ENCODE measurements around the gene TNFRSF6B.

Gene TNFRSF6B

DNA sequence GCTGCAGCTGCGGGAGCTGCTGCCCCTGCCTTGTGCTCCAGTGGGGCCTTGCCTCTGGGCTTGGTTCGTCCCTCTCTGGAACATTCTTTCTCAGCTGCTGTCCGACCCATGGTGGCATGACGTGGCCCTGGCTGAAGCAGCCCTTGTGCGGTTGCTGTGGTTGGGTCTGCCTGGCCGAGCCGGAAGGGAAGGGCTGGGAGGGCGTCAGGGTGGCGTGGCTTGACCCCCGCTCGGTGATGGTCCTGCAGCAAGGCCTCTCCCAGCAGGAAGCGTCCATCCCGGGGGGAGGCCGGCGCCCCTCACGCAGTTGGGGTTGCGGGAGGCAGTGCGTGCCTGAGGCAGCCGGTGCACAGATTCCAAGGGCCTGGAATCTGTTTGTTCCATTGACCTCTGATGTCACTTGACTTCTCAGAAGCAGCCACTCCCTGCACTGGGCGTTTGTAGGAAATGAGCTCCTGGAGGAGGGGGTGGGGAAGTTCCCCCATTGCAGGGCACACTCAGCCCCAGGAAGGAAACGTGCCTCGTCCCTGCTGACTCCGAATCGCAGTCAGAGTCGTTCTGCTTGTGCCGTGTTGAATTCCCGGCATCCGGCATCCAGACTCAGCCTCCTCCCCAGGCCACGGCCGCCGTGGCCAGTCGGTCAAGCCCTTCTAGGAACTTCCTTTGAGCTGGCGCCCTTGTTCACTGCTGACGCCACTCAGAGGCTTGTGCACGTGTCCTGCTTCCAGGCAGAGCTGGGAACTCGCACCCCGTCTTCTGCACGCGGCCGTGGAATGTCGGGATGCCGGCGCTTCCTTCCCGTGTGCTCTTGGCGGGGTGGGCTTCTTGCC is 9.7 kb upstream of the TNFRSF6B start:
- DNase-seq: peak; percentile 83

DNA sequence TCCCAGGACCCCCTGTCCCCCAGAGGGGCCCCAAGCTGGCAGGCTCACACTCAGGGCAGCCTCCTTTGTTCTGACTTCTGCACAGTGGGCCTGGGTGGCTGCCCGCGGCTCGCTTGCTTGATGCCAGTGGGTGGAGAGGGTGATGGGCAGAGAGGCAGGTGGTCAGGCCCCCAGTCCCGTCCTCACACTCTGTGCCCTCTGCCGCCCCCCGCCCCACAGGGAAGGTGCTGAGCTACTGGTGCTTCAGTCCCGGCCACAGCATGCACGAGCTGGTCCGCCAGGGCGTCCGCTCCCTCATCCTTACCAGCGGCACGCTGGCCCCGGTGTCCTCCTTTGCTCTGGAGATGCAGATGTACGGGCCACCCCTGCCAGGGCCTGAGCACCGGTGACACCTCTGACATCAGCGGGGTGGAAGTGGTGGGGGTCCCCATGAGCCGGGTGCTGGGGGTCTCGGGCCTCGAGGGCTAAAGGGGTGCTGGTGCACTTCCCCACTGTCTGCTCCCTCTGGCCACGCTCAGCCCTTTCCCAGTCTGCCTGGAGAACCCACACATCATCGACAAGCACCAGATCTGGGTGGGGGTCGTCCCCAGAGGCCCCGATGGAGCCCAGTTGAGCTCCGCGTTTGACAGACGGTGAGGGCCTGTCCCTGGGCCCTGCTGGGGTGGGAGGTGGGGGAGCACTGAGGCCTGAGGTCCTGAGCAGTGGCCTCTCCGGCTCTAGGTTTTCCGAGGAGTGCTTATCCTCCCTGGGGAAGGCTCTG is 8.9 kb upstream of the TNFRSF6B start:
- DNase-seq: no peak

DNA sequence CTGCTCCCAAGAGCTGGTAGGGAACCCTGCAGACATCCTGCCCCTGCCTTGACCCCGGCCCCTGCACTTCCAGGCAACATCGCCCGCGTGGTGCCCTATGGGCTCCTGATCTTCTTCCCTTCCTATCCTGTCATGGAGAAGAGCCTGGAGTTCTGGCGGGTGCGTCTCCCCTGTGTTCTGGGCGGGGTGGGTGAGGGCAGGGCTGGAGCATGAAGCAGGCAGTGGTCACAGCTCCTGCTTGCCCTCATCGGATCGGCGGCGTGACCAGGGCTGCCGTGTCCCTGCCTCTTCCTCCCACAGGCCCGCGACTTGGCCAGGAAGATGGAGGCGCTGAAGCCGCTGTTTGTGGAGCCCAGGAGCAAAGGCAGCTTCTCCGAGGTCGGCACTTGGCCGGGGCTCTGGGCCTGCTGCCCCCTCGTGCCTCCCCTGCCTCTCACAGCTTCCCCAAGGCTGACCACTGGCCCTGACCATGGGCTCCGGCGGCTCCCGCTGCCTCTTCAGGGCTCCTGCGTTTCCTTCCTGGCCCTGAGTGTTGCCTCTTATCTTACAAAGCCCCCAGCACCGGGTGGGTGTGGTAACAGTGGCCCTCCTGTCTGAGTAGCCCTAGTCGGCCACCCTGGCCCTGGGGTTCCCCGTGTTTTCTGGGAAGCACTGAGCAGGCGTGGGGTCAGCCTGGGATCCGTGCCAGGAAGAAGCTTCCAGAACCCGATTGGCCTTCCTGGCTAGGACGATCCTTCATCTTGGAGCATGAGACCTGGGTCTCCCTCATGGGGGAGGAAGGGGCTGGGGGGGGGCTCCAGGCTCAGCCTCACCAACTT is 8.0 kb upstream of the TNFRSF6B start:
- DNase-seq: no peak

DNA sequence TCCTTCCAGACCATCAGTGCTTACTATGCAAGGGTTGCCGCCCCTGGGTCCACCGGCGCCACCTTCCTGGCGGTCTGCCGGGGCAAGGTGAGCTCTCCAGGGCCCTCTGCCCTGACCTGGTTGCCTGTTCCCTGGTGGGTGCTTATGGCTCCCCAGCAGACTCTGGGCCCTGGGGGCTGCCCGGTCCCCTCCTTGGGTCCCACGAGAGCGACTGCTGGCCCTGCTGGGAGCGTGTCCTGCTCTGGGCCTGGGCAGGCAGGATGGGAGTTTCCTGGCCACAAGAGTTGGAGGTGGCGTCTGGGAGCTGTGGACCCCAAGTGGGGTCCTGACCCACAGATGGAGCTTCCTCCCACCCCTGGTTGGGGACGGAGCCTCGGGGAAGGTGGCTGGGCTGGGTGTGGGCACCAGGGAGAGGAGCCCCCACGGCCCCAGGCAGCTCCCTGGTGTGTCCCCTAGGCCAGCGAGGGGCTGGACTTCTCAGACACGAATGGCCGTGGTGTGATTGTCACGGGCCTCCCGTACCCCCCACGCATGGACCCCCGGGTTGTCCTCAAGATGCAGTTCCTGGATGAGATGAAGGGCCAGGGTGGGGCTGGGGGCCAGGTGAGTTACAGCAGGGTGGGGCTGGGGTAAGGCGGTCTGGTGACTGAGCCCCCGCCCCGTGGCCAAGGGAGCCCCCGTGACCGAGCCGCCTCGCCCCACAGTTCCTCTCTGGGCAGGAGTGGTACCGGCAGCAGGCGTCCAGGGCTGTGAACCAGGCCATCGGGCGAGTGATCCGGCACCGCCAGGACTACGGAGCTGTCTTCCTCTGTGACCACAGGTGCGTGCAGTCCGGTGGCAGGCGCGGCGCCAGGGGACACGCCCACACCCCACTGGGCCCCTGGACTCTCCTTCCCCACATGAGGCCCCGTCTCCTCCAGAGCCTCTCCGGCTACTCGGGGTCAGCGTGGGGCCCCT is 7.1 kb upstream of the TNFRSF6B start:
- DNase-seq: no peak

DNA sequence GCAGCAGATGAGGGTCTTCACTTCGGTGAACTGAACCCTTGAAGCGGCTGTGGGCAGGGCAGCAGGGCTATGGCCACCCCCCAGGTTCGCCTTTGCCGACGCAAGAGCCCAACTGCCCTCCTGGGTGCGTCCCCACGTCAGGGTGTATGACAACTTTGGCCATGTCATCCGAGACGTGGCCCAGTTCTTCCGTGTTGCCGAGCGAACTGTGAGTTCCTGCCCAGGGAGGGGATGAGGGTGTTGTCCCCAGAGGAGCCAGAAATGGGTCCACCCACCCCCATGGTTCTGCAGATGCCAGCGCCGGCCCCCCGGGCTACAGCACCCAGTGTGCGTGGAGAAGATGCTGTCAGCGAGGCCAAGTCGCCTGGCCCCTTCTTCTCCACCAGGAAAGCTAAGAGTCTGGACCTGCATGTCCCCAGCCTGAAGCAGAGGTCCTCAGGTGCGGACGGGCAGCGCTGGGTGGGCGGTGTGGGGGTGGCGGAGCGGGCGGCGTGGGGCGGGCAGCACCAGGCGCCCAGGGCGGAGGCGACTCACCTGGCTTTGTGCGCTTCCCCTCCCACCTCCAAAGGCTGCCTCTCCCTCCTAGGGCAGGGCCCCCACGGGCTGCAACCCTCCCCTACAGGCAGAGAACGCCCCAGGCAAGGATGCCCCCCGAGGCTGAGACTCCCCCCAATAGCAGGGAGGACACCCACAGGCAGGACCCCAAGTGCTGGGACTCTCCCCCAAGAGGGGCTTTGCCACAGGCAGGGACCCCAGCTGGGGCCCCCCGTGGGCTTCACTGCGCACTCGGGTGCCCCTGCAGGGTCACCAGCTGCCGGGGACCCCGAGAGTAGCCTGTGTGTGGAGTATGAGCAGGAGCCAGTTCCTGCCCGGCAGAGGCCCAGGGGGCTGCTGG is 6.2 kb upstream of the TNFRSF6B start:
- no peak for DNase-seq

DNA sequence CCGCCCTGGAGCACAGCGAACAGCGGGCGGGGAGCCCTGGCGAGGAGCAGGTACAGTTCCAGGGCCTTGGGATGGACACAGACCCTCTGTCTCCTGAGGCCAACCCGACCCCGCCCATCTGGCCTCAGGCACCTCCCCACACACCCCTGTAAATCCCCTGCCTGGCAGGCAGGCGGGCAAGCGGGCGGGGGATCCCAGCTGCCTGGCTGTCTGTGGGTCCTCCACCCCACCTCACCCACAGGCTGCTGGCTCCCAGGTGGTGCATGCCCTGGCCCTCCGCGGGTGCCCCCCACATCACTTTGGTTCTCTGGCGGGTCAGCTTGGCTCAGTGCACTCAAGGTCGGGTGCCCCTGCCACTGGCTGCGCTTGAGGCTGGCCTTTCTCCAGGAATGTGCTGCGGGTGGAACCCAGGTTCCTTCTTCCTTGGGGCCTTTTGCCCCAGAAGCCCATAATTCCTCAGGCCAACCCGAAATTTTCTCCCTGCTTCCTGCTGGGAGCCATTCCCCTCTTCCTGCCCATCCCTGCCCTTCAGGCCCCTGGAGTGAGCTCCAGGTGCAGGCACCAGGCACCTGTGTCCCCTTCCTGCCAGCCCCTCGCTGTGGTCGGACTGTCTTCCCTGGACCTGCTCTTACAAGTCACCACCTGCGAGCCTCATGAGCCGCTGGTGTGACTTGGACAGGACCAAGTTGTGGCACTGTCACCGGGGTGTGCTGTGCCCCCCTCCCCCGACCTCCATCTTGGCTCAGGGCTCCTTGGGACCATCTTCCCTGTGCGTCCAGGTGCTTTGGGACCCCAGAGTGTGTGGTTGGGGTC is 5.3 kb upstream of the TNFRSF6B start:
- DNase-seq: no peak

DNA sequence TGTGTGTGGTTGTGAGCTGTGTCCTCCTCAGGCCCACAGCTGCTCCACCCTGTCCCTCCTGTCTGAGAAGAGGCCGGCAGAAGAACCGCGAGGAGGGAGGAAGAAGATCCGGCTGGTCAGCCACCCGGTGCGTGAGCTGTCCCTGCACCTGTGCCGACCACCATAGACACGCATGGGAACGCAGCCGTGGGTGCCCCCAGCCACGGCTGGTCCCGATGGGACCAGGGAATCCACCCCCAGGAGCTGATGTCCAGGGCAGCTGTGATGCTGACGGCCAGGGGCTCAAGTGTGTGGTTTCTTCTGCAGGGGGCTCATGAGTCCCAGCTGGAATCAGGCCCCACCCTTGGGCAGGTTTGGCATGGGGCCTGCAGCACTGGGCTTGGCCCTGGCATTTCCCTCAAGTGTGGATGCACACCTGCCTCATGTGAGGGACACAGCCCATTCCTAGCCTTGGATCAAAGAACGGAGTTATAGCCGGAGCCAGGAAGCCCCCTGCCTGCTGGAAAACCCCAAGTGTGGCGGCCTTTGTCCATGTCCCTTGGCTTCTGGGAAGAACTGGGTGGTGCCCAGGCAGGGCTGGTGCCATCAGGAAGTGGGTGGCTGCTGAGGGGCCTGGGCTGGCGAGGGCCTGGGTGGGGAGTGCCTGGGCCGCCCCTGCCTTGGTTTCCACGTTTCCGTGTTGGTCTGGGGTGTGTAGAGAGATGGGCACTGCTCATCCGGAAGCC is 4.6 kb upstream of the TNFRSF6B start:
- DNase-seq: no peak

DNA sequence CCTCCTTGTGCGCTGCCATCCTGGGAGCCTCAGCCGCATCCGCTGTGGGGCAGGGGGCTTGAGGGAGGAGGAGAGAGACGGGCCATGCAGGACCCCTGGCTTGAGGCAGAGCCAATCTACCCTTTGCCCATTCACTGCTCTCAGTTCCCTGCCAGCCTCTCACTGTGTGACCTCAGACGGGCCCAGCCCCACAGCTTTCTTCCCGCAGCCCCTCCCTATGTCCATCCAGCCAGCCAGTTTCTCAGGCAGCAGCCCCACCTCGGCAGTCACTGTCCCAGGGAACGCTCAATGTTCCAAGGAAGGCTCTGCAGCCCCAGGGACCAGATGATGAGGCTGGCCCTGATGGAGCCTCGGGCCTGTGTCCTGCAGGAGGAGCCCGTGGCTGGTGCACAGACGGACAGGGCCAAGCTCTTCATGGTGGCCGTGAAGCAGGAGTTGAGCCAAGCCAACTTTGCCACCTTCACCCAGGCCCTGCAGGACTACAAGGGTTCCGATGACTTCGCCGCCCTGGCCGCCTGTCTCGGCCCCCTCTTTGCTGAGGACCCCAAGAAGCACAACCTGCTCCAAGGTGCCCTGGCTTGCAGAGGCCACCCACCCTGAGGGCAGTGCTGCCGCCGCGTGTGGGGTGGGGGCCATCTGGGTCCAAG is 3.9 kb upstream of the TNFRSF6B start:
- peak; percentile 37 for DNase-seq

DNA sequence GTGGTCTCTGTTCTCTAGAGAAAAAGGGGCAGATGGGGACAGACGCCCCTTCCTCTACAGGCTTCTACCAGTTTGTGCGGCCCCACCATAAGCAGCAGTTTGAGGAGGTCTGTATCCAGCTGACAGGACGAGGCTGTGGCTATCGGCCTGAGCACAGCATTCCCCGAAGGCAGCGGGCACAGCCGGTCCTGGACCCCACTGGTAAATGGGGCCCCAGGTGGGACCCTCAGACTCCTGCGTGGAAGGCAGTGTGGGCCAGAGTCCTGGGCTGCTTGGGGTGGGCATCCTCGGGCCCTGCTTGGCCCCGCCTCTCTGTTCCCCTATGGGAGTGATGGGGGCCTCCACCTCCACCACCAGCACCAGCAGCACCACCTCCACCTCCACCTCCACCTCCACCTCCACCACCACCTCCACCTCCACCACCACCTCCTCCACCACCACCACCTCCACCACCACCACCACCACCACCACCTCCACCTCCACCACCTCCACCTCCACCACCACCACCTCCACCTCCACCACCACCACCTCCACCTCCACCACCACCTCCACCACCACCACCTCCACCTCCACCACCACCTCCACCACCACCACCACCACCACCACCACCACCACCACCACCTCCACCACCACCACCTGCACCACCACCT is 3.2 kb upstream of the TNFRSF6B start:
- DNase-seq: no peak

DNA sequence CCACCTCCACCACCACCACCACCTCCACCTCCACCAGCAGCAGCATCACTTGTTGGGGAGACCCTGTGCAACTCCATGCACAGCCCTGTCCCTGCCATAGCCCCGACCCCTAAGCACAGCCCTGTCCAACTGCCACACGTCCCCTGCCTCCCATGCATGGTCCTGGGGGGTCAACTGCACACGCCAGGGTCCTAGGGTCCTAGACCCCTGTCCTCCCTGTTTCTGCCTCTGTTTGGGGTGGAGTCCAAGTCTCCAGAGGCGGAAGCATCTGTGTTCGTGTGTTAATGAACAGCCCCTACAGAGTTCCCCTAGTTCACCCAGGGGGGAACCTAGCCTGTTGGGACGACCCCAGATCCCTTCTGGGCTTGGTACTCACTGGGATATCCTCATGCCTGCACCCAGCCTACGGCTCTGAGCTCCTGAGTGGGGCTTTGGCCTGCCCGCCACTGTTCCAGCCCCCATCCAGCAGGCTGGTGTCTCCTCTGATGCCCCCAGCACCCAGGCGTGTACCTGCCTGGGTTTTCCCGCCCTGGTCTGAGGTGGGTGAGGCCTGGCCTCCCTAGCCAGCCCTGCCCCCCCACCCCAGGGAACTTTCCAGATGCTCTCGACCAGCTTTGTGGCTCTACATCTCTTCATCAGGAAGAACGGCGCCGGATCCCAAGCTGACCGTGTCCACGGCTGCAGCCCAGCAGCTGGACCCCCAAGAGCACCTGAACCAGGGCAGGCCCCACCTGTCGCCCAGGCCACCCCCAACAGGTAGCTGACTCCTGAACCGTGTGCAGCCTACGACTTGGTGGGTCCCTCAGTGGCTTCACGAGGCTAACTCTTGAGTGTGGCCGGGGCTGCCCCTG is 2.5 kb upstream of the TNFRSF6B start:
- no peak for DNase-seq

DNA sequence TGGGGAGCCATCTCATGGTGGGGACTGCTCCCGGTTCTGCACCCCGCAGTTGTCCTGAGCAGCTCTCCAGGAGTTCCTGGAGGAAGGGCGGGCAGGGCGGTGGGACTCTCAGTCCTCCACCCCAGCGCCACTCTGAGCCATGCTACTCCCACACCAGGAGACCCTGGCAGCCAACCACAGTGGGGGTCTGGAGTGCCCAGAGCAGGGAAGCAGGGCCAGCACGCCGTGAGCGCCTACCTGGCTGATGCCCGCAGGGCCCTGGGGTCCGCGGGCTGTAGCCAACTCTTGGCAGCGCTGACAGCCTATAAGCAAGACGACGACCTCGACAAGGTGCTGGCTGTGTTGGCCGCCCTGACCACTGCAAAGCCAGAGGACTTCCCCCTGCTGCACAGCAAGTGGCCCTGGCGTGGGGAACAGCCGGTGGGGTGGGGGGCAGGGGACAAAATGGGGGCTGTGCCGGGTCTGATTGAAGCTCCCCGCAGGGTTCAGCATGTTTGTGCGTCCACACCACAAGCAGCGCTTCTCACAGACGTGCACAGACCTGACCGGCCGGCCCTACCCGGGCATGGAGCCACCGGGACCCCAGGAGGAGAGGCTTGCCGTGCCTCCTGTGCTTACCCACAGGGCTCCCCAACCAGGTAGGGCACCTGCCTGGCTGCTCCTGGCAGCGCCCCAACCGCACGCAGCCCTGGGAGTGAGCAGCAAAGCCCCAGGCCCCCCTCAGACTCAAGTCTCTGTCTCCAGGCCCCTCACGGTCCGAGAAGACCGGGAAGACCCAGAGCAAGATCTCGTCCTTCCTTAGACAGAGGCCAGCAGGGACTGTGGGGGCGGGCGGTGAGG is 1.6 kb upstream of the TNFRSF6B start:
- no peak for DNase-seq

DNA sequence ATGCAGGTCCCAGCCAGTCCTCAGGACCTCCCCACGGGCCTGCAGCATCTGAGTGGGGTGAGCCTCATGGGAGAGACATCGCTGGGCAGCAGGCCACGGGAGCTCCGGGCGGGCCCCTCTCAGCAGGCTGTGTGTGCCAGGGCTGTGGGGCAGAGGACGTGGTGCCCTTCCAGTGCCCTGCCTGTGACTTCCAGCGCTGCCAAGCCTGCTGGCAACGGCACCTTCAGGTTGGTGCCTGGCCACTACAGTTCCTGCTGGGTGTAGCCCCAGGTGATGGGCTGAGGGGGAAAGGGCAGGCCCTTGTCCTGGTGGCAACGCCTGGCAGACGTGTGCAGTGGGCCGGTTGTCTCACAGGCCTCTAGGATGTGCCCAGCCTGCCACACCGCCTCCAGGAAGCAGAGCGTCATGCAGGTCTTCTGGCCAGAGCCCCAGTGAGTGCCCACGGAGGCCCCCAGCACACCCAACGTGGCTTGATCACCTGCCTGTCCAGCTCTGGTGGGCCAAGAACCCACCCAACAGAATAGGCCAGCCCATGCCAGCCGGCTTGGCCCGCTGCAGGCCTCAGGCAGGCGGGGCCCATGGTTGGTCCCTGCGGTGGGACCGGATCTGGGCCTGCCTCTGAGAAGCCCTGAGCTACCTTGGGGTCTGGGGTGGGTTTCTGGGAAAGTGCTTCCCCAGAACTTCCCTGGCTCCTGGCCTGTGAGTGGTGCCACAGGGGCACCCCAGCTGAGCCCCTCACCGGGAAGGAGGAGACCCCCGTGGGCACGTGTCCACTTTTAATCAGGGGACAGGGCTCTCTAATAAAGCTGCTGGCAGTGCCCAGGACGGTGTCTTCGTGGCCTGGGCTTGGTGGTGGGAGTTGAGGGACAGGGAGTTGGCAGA is 787 bp upstream of the TNFRSF6B start:
- DNase-seq: no peak

DNA sequence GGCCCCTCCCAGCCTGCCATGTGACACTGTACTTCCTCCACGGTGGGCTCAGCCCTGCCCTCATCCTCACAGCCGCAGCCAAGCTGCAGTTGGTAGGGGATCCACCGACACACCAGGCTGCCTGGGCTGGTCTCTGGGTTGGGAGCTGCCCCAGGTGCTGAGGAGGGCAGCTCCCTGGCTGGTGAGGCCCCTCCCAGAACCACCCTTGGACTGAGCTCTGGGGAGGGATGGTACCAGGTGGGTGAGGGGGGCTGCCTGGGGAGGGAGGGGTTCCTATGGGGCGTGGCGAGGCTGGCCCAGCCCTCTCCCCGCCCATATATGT is 185 bp upstream of the TNFRSF6B start:
- DNase-seq: no peak

DNA sequence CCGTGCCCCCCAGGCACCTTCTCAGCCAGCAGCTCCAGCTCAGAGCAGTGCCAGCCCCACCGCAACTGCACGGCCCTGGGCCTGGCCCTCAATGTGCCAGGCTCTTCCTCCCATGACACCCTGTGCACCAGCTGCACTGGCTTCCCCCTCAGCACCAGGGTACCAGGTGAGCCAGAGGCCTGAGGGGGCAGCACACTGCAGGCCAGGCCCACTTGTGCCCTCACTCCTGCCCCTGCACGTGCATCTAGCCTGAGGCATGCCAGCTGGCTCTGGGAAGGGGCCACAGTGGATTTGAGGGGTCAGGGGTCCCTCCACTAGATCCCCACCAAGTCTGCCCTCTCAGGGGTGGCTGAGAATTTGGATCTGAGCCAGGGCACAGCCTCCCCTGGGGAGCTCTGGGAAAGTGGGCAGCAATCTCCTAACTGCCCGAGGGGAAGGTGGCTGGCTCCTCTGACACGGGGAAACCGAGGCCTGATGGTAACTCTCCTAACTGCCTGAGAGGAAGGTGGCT is 960 bp downstream of the TNFRSF6B start:
- no peak for DNase-seq

DNA sequence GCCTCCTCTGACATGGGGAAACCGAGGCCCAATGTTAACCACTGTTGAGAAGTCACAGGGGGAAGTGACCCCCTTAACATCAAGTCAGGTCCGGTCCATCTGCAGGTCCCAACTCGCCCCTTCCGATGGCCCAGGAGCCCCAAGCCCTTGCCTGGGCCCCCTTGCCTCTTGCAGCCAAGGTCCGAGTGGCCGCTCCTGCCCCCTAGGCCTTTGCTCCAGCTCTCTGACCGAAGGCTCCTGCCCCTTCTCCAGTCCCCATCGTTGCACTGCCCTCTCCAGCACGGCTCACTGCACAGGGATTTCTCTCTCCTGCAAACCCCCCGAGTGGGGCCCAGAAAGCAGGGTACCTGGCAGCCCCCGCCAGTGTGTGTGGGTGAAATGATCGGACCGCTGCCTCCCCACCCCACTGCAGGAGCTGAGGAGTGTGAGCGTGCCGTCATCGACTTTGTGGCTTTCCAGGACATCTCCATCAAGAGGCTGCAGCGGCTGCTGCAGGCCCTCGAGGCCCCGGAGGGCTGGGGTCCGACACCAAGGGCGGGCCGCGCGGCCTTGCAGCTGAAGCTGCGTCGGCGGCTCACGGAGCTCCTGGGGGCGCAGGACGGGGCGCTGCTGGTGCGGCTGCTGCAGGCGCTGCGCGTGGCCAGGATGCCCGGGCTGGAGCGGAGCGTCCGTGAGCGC is 1.6 kb downstream of the TNFRSF6B start:
- no peak for DNase-seq
